ENCODE results near the gene PLOD1. TPM values are rescaled to one million over a fixed set of nuclear protein-coding genes. Genes with fewer than 3 reads are reported as not detected.

PLOD1 gene
- total and polyA plus RNA-seq, 2 of the 13 experiments (the other 11 are each of a cell fraction or from before 2014, with no cell fraction given): 70.1 to 318 TPM

GRCh38 chr1:11940260-11940921, 5.9 kb downstream of the PLOD1 start (continued):
- 0 out of 2 replicates have a peak, but pooled peaks have one; percentile 43 for TF ChIP-seq SP4 (CRISPR knock-in tag; IDR thresholded peaks at IDR 0.05)
- peak; percentile 99 for TF ChIP-seq ZNF629 (CRISPR knock-in tag; conservative IDR thresholded peaks at IDR 0.05)
- 0 out of 2 replicates have a peak, but pooled peaks have one; percentile 57 for TF ChIP-seq IKZF5 (CRISPR knock-in tag; IDR thresholded peaks at IDR 0.05)
- TF ChIP-seq ZNF800 (CRISPR knock-in tag; IDR thresholded peaks at IDR 0.05): no peak
- TF ChIP-seq ONECUT2 (CRISPR knock-in tag; IDR thresholded peaks at IDR 0.05): peak; percentile 70
- no peak for TF ChIP-seq ZBTB10 (CRISPR knock-in tag; IDR thresholded peaks at IDR 0.05; ENCODE audit: borderline replicate concordance)
- TF ChIP-seq NCOR1 (IDR thresholded peaks at IDR 0.05; ENCODE audit: borderline replicate concordance, low read length): peak; percentile 70; the same call in 1 of the 2 replicates
- no peak for TF ChIP-seq ZFAT (CRISPR knock-in tag; conservative IDR thresholded peaks at IDR 0.05)
- TF ChIP-seq NR2F2 (IDR thresholded peaks at IDR 0.05; ENCODE audit: borderline replicate concordance, low read depth): peak; percentile 26; the same call in 1 of the 2 replicates
- no peak for TF ChIP-seq PRDM15 (CRISPR knock-in tag; IDR thresholded peaks at IDR 0.05)
- peak; percentile 76 for TF ChIP-seq ZFP36 (IDR thresholded peaks at IDR 0.05; ENCODE audit: borderline replicate concordance, low read depth, low read length, partially characterized antibody)
- TF ChIP-seq GMEB1 (CRISPR knock-in tag; IDR thresholded peaks at IDR 0.05; ENCODE audit: borderline replicate concordance): peak; percentile 13; the same call in 1 of the 2 replicates
- no peak for TF ChIP-seq ZNF280D (CRISPR knock-in tag; IDR thresholded peaks at IDR 0.05)
